Esophagus squamous epithelium (tissue), 4 donors: ENCODE measurements around the gene DOHH.

ENCODE experiments used
- CTCF ChIP-seq, 6 experiments: fragments of 450-650 bp in 4 of 6; fragments of 200-600 bp in 2 of 6; sonication (generic) in 2 of 6; IDR thresholded peaks; one replicate each; pipeline ENCODE4 v1.5.1; 2016 to 2019; ENCODE audit warnings: antibody characterized with exemption in 6 of 6, mild to moderate bottlenecking in 4 of 6, moderate library complexity in 4 of 6
- POLR2A ChIP-seq, 4 donors: fragments of 450-650 bp; IDR thresholded peaks; one replicate each; pipeline ENCODE4 v1.6.1; 2017; ENCODE audit warnings: antibody characterized with exemption in 4 of 4, mild to moderate bottlenecking in 4 of 4, moderate library complexity in 3 of 4

- no peak for TF ChIP-seq CTCF (IDR thresholded peaks at IDR 0.05)
- no peak for TF ChIP-seq POLR2A (IDR thresholded peaks at IDR 0.05)
Measured at GRCh38 chr19:3451451-3451866, 49.0 kb downstream of the DOHH start.
